Stimulated activated CD4-positive, alpha-beta T cell treated with anti-CD3 and anti-CD28 coated beads, Interleukin-1b, Interleukin-23, amount 100 ng/mL, for 1 hour (primary cell): ENCODE results near the gene IL9R.
"Not testable (repeated sequence)": the region's sequence is repeated elsewhere in the genome, so short reads cannot be mapped to it uniquely, and the experiment has no call there.

Source experiments
- DNase-seq, 2 donors: peaks; one replicate each; pipeline ENCODE4 v3.0.0-alpha.2; 2020; ENCODE audit warnings: low read depth in 2 of 2

The IL9R gene

DNA sequence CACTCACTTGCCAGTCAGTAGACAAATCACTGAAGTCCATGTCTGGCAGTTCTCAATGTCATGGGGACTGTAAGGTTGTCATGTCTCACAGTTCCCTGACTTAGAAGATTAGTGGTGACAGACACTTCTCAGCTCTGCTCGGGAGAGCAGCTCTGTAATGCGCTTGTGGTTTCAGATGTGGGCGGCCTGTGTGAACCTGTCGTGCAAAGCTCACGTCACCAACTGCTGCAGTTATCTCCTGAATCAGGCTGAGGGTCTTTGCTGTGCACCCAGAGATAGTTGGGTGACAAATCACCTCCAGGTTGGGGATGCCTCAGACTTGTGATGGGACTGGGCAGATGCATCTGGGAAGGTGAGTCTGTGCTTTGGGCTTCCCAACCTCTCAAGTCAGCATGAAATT lies at the start of gene IL9R:
Gene IL9R, plus strand, starts transcription at position 261 of the 400 bp plus-strand sequence. Its CDS starts 64 bp downstream, at position 325.
- DNase-seq = no peak

- no peak for DNase-seq
Measured at GRCh38 chrX:155949098-155949497, 48.4 kb upstream of the IL9R start.

DNA sequence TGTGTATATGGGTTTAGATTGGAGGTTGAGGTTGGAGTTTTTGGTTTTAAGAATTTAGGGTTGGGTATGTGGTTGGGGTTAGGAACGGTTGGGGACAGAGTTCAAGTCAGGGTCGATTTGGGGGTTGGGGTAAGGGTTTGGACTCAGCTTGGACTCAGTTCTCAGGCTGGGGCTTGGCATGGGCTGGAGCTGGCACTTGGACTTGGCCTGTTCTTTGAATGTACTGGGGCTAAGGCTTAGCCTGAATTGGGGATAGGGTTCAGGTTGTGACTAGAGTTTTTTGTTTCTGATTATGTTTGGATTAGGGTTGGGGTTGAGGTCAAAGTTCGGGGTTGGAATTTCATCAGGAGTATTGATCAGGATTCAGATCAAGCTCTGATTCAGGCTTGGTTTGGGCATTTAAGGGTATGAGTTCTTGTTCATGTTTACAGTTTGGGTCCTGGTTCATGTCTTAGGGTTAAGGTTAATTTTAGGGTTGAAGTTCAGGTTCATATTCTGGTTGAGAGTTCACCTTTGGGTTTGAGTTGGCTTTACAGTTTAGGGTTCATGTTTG lies 46.2 kb upstream of the IL9R start:
- DNase-seq = no peak

GRCh38 chrX:155953055-155953454 lies 44.4 kb upstream of the IL9R start:
- no peak for DNase-seq

DNA sequence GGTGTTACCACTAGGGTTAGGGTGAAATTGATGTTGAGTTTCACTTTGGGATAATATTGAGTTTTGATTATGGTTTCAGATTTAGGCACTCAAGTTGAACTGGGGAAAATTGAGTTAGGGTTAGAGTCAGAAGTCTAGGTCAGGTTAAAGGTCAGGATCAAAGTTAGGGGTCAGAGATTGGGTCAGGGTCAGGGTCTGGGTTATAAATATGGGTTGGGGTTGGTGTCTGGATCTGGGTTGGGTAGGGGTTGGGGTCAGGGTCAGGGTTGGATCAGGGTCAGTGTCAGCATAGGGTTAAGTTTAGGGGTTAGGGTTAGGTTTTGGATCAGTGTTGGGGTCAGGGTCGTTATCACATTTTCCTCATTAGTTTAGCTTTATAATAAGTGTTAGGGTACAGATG lies 42.7 kb upstream of the IL9R start:
- no peak for DNase-seq

DNA sequence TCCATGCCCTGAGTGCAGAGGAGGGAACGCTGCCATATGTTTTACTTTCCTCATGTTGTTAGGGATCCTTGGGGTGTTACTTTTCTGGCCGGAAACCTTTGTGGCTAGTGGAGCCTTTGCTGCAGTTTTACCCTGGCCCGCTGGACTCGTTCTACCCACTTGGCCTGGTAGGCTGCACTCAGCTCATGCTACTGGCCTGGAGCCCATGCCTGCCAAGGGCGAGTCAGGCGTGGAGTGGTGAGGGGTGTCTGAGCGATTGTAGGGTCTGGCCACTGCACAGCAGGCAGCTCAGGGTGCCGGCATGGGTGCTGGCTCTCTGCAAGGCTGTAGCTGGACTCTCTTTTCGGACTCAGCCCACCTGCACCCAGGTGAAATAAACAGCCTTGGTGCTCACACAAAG lies 41.4 kb upstream of the IL9R start:
- DNase-seq = no peak

GRCh38 chrX:155956649-155957048 lies 40.8 kb upstream of the IL9R start:
- DNase-seq = no peak

GRCh38 chrX:155957843-155958242 lies 39.7 kb upstream of the IL9R start:
- no peak for DNase-seq

GRCh38 chrX:155959018-155959587 lies 38.4 kb upstream of the IL9R start:
- no peak for DNase-seq

GRCh38 chrX:155962906-155963305 lies 34.6 kb upstream of the IL9R start:
- DNase-seq = no peak

DNA sequence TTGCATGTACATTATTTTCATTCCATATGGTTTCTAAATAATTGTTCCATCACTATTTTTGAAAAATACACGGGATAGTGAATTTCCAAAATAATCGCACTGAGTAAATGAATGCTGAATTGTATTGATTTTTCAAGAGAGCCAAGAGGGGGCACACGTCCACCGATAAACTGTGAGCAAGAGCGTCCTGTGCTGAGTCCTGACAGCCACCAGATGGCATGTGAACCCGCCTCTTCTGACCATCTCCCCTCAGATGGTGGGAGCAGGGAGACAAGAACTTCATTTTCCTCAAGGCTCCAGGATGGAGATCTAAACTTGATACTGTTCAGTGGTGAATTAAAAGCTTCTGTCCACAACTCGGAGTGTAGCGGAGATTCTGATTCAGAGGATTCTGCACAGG lies 30.6 kb upstream of the IL9R start:
- no peak for DNase-seq

DNA sequence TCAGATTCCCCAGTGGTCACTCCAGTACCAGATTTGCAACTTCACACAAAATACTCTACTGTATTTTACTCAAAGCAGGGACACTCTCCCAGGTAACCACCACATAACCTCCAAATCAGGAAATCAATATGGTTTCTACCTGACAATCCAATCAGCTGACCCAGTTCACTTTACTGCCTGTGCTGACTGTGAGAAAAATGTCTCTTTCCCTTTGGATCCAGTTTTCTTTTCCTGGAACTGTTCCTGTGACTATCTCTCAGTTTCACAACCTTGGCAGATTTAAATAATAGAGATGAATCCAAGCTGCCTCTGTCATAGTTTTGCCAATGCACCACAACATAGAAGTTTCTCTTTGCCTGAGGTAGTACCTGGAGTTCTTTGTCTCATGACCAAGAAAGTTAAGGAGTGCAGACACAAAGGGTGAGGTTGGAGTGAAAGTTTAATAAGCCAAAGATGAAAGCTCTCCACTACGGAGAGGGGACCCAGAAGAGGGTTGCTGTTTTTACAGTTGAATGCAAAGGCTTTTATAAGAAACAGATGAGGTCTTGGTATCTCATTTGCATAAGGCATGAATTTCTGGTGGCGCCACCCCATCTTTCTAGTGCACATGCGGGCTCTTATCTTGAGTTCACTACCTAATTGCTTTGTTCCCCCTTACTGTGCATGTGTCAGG lies 29.7 kb upstream of the IL9R start:
- no peak for DNase-seq

DNA sequence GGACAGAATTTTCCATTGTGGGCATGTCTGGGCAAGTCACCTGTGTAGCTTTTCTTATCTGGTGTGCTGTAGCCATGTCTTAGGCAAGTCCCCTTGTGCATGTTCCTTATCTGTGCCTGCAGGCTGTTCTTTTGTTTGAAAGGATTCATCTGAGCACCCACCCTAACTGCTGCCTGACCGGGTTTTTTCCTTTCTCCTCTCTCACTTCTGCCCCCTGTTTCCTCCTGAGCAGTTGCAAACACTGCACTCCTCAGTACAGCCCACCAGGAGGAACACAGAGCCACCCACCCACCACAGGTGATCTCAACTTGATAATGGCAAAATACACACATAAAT lies 29.2 kb upstream of the IL9R start:
- DNase-seq = no peak

- no peak for DNase-seq
Measured at GRCh38 chrX:155968791-155969190, 28.7 kb upstream of the IL9R start.

DNA sequence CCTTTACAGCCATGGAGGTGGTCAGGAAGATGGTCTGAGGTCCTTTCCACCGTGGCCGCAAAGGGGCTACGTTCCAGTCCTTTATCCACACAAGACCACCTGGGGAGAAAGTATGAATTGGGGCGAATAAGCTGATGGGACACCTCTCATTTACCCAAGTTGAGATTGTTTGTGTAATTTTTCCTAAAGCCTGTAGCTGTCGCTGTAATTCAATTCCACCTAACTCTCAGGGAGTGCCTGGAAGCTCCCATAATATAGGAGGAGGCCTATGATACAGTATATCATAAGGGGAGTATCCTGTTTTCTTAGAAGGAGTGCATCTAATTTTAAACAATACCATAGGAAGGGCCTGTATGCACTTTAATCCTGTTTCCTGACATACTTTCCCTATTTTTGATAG lies 25.8 kb upstream of the IL9R start:
- not testable (repeated sequence) for DNase-seq

DNA sequence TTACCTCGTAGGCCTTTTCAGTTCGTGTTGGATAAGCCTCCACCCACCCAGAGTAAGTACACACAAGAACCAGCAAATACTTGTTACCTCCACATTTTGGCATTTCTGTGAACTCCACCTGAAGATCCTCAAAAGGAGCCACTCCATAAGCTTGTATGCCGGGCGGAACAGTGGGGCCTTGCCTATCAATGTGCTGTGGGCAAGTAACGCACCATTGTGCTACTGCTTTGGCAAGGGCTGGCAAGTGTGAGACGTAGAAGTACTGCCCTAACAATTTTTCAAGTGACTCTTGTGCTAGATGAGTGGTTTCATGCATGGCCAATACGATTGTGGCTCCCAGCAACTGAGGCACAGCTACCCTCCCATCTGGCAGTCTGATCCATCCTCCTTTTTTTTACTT lies 25.3 kb upstream of the IL9R start:
- DNase-seq = not testable (repeated sequence)

- DNase-seq = no peak
Measured at GRCh38 chrX:155983326-155983725, 14.2 kb upstream of the IL9R start.

DNA sequence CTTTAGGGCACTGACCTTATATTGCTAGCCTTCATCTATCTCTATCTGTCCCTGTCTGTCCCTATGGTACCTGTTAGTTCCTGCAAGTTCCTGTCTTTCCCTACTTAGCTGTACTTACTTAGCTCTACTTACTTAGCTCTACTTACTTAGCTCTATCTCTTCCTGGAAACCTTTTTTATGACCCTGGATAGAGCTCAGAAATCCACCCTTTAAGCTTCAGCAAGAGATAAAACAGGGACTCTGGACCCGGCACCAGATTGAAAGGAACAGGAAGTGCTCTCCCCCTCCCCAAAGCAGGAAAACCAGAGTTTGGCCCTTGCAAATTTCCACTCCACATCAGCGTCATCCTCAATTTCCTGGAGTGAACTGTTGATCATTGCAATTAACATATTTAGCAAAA lies 12.3 kb upstream of the IL9R start:
- no peak for DNase-seq

DNA sequence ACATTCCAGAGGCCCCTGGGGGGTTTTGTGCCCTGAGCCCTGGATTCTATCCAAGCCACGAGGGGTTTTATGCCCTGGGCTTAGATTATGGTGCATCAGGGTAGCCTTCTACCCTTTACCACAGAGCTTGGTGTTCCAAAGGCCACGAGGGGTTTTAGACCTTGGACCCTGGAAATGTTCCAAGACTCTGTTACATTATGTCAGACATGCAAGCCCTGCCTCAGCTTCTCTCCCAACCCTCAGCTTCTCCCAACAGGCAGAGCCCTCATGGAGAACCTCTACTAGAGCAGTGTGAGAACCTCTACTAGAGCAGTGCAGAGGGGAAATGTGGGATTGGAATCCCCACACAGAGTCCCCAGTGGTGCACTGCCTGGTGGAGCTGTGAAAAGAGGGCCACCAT lies 10.5 kb upstream of the IL9R start:
- DNase-seq = not testable (repeated sequence)

- DNase-seq = no peak
Measured at GRCh38 chrX:155988859-155989258, 8.6 kb upstream of the IL9R start.

GRCh38 chrX:155993421-155993820 lies 4.1 kb upstream of the IL9R start:
- DNase-seq = no peak

DNA sequence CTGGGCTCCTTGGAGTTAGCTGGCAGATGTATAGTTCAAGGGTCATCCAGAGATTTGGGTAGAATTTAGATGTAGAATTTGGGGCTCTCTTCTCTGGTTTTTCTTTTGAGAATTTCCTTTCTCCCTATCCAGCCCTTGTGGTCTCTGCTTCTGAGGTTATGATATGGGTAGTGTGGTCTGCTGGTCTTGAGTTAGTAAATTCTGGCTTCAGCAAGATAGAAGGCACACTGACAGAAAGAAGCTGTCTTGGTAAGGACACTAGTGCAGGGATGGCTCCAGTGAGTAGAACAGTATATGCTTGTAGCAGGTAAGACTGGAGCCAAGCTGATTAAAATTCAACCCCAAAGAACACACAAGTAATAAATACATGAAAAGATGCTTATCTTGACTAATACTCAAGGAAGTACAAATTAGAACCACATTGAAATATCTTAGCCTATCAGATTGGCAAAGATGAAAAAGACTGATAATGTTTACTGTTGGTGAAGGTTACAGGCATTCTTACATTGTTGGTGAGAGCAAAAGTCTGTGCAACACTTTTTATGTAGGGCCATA lies 2.1 kb upstream of the IL9R start:
- DNase-seq = no peak

DNA sequence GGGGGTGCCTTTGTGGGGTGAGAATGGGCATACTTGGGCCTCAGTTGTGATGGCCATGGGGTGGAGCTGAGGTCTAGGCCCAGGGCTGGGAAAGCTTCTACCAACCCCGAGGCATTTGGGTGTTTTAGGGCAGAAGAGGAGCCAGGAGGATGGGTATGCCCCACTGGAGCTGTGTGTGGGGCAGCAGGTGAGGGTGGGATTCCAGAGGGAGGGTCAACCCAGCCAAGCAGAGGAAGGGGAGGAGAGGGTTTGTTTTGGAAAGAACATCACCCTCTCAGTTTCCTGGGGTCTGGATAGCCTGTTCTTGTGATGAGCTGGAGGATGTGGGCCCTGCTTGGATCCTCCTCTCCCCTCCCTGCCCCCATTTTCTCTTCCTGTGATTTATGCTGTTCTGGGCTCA lies 620 bp downstream of the IL9R start:
- DNase-seq = no peak
